HG02970 (cell line): Measurements from ENCODE around the gene SFXN5.

Experiments used
- ATAC-seq: cut with Tn5 transposase; IDR thresholded peaks from one replicate; pipeline ENCODE4 v1.9.1; 2021; ENCODE audit warnings: mild to moderate bottlenecking, moderate library complexity, moderate number of reproducible peaks; ENCODE audit not compliant: unreplicated experiment, low FRiP score

SFXN5 gene

DNA sequence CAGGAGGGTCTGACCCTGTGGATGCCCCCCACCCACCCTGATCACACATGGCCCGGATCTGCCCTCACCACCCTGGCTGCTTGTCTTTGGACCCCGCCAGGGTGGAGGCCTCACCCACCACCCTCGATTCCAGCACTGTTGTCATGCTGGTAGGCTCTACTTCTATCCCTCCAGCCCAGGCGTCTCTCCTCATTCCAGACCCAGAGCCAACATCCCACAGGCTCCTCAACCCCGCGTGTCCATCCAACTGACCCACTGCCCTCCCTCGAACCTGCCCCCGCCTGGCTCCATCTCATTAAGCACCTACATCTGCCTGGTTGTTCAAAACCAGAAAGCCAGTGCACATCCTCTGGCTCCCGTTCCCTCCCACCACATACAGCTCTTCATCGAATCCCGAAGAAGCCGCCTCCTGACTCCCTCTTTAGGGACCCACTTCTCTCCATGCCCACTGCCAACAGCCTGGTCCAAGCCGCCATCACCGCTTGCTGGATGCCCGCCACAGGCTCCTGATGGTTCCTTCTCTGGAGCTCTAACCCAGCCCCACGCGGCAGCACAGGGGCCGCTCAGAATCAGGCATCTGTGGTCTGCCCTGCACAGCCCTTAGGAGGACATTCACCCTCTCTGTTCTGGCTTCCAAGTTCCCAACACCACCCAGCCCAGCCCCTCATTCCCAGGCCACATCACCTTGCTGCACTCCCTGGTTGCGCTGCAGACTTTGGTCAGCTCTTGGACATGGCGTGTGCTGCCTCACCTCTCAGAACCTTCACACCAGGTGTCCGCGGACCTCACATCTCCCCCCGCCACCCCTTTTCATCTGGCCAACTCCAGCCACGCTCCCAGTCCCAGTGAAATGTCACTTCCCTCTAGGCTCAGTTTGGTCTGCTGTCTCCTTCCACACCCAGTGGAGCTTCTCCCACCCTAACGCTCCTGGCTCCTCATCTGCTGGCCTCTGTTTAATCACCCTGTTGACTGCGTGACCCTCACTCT, 111.2 kb downstream of the SFXN5 start:
- no peak for ATAC-seq

DNA sequence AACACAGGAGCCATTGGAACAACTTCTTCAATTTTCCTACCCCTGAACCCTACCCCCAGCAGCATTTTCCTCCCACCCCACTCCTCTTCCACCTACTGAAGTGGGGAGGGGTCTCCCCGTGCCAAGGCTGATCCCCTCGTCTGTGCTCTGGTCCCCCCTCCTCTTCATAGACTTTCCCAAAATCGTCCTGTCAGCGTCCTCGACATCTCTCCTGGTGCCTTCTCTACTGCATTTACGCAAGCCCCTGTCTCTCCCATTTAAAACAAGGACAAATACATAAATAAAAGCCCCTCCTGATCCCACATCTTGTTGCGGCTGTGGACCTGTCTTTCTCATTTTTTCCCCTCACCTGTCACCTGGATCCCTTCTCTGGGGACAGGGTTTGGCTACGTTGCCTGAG, 112.0 kb downstream of the SFXN5 start:
- ATAC-seq: no peak

DNA sequence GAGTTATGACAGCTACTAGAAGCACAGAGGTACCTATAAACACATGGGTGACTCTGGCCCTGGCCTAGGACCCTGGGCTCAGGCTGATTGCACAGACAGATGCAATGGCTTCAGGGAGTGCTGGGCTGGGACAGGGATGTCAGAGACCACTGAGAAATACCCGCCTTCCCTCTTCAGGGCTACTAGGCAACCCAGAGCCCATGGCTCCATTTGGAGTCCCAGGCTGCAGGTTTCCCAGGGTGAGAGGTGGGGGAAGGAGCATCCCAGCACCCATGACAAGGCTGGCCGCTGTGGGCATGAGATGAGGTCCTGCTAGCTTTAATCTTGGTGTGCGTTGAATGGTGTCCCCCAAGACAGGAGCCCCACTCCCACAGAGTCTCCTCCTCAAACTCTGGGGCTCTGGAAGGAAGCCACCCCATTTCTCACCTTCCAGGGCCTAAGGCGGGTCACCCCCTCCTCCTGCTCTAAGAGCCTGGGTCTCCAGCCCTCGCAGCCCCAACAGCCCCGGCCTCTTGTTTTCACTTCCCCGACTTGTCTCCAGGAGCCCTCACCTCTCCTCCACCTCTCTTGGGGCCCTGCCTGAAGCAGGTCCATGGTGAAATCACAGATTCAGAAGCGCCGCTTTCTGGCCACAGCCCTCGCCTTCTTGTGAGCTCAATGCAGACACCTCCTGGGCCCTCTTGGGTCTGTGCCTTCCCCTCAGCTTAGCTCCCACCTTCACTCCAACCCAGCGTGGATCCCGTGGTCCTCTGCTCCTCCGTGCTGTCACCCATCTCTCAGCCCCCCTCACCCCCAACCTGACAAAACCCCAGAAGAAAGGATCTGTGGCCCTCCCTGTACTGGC, 112.7 kb downstream of the SFXN5 start:
- no peak for ATAC-seq

DNA sequence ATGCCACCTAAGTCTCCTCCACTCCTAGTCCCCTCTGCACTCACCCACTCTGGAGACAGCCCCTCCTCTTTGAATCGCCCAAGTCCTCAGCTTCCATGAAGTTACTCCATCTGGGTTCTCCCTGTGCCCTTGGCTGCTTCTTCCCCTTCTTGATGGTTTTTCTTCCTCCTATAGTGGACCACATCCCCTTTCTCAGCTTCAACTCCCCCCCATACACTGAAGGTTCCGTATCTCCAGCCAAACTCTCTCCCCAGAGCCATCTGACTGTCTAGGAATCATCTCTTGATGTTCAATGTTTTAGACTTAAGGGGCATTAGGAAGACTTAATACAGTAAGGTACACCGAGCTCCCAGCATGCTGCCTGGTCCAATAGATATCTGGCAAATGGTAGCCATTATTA, 114.6 kb downstream of the SFXN5 start:
- ATAC-seq: no peak

DNA sequence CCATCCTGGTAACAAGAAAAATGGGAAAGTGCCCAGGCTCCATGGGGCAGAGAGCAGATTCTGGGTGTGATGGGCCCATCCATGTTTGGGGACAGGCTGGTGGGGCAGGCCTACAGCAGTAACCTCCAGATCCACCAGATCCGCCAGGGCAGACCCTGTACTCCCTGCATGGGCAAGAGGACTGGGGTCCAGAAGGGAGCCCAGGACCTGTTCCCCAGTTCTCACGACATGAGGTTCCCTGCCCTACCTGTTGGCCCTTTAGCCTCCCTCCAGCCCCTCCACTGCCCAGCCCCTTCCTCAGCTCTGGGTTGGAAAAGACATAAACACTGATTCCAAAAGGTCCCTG, 115.5 kb downstream of the SFXN5 start:
- ATAC-seq: no peak

GRCh38 chr2:72955228-72956049, 116.1 kb downstream of the SFXN5 start:
- ATAC-seq: no peak

DNA sequence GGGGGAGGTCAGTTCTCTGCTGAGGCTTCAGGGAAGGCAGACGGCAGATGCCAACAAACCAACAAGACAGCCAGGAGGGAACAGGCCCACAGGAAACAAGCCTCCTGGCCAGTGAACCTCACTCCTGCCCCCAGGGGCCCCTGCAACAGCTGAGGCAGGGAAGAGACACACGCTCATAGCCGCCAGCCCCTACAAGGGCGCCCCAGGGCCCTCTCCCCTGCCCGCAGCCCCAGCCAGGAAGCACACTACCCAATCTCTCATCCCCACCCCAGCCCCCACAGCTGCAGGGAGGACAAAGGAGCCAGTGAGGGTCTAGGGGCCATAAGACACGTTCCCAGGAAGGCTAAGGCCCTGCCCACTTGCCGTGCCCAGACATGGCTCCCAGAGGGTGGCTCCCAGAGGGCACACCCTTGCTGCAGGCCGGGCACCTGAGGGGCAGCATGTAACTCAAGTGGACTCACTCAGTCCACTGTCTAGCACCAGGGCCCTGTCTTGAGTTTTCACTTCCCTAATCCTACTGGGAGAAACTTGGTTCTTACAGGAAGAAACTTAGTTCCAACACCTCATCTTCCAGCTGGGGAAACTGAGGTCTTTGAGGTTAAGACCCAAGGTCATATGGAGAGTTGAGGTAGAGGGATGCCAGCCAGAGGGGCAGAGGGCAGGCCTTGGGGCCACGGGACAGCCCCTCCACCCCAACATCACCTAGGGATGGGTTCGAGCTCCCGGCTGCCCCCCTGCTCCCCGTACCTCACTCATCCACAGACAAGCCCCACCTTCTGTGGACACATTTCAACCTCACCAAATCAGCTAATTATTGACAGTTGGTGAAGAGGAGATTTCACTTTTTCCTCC, 116.9 kb downstream of the SFXN5 start:
- ATAC-seq: no peak

DNA sequence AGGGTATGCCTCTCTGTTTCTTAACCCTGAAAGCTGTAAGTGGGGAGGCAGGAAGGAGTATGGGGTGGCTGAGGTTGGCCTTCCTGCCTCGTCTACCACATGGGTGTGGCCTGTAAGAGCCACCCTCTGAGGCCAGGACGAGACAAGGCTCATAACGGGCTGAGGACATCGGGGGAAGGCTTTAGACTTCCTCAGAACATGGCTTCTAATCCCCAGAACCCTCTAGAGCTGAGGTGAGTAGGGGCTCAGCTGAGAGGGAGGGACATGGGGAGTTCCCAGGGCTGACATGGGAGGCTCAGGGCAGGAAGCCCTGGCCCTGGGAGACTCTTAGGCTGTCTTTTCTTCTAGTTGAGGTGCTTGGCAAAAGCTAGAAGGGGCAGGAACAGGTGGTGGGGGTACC, 117.5 kb downstream of the SFXN5 start:
- ATAC-seq: no peak

GRCh38 chr2:72953528-72953927, 118.0 kb downstream of the SFXN5 start:
- no peak for ATAC-seq

GRCh38 chr2:72952961-72953360, 118.6 kb downstream of the SFXN5 start:
- no peak for ATAC-seq

DNA sequence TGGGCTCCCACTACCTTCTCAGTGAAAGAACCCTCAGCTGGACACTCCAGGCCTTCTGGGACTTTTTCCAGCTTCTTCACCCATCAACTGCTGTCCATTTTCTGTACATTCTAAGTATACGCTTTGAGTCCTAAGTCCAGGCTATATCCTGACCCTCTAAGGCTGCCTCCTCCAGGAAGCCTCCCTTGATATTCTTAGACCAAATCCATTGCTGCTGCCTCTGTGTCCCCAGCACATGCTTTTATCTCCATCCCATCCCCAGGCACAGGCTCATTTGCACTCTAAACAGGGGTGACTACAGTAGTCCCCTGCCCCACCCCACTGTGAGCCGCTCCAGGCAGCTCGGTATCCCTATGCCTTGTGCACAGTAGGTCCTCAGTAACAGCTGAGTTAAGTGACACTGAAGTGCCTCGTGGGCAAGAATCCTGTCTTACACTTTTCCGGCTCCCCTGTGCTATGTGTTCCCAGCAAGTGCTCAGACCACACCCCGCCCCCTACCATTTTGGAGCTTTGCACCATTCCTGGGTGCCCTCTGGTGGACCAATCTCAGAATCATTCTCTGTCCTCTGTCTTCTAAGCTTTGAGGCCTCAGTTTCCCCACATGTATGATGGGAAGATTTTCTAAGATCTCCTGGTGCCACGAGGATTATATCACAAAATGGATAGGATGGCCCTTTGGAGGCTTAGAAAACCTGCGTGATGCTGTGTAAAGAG, 119.2 kb downstream of the SFXN5 start:
- ATAC-seq: no peak

DNA sequence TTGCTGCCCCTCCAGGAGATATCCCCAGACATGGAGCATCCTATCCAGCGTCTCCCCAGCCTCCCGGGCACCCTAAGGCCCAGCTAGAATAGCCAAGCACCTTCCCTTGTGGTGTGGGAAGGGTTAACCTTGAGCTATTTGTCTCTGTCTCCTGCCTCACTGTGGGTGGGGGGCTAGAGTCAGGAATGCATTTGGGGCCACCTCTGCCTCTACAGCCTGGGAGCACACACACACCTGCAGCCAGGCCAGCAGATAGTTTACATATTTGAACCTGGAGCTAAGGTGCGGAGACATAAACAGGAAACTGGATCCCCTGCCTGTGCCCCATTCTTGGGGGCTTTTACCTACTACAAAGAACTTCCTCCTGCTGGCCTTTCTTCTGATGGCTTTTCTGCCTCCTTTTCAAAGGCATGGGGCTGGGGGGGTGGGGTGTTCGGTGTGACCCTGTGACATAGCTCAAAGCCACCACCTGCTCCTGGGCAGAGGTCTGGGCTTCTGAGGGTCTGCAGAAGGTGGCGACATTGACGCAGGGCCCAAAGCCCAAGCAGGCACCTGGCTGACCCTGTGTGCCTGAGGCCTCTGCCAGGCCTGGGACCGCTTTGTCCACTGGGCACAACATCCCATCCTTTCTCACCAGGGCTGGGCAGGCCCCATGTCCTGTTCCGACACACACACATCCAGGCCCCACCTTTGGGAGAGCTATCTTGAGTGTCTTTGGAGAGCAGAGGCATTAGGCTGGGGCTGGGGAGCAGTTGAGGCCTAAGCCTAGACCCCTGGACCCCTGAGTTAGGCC, 120.0 kb downstream of the SFXN5 start:
- no peak for ATAC-seq

DNA sequence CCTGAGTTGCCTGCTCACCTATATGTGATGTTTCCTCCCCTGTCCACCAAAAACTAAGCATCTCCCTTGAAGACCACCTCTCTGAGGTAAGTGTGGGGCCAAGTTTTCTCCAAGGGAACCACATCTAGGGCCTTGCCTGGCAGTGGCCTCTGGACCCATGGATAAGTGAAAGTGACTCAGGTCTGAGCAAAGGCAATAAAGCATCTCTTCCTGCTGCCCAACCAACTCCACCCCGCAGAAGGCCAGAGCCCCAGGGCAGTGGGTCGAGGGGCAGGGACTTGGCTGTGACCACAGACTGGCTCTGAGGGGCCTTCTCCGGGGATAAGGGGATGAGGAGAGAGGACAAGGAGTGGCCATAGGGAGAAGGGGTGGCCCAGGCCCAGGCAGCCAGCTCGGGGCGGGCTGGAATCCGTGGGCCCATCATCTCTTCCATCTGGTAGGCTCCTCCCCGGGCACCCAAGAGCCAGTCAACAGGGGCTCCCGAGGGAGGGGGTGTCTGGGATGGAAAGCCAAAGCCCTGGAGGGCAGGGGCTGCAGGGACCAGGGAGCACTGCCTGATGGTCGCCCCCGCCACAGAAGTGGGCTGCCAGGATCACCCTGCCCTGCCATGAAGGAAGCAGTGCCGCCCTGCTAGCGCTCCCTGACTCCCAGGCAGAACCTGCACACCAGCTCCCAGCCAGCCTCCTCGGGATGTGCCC, 120.8 kb downstream of the SFXN5 start:
- ATAC-seq: no peak

GRCh38 chr2:72949642-72950041, 121.9 kb downstream of the SFXN5 start:
- ATAC-seq: no peak

DNA sequence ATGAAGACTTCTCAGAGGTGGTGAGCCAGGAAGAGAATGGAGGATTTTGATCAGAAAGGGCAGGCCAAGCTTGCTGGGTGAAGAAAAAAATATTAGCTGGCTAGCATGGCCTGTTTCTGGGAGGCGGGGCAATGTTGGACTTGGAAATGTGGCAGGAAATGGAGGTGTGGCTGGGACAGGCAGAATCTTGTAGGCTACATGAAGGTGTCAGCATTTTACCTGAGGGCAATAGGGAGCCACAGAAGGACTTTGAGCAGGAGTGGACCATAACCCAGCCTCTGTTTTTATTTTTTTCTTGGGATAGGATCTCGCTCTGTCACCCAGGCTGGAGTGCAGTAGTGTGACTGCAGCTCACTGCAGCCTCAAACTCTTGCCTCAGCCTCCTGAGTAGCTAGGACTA, 122.5 kb downstream of the SFXN5 start:
- ATAC-seq: no peak

GRCh38 chr2:72947952-72948830, 123.3 kb downstream of the SFXN5 start:
- ATAC-seq: no peak

GRCh38 chr2:72946466-72946865, 125.0 kb downstream of the SFXN5 start:
- no peak for ATAC-seq
